H9 (cell line): ENCODE measurements around the gene FGFR4. TPM values are rescaled to one million over a fixed set of nuclear protein-coding genes. Genes with fewer than 3 reads are reported as not detected.

Experiments
- DNase-seq: peaks from one replicate; pipeline ENCODE4 v3.0.0-alpha.2; 2017
- H2AFZ ChIP-seq: one replicate; pipeline ENCODE4 v1.6.1; 2013; ENCODE audit warnings: mild to moderate bottlenecking, low read length, control low read depth, moderate library complexity
- H2AK5ac ChIP-seq: 2 replicates; pipeline ENCODE4 v1.6.1; 2013; ENCODE audit warnings: low read length, control low read depth, mixed read lengths; ENCODE audit not compliant: insufficient read length
- H2BK120ac ChIP-seq: one replicate; pipeline ENCODE4 v1.6.1; 2013; ENCODE audit warnings: low read depth, mild to moderate bottlenecking, low read length, control low read depth, inconsistent platforms; ENCODE audit not compliant: poor library complexity, severe bottlenecking
- H2BK12ac ChIP-seq: 2 replicates; pipeline ENCODE4 v1.6.1; 2013; ENCODE audit warnings: low read length, control low read depth, mixed read lengths, low read depth; ENCODE audit not compliant: insufficient read length
- H2BK15ac ChIP-seq: 2 replicates; pipeline ENCODE4 v1.6.1; 2013; ENCODE audit warnings: low read depth, low read length, control low read depth
- H2BK20ac ChIP-seq: one replicate; pipeline ENCODE4 v1.6.1; 2013; ENCODE audit warnings: low read depth, mild to moderate bottlenecking, low read length, control low read depth, inconsistent platforms; ENCODE audit not compliant: poor library complexity, severe bottlenecking
- H2BK5ac ChIP-seq: 2 replicates; pipeline ENCODE4 v1.6.1; 2013; ENCODE audit warnings: low read length, control low read depth, mixed read lengths; ENCODE audit not compliant: insufficient read length
- H3K14ac ChIP-seq: 2 replicates; pipeline ENCODE4 v1.6.1; 2013; ENCODE audit warnings: low read length, control low read depth; ENCODE audit not compliant: insufficient read depth
- H3K18ac ChIP-seq: 2 replicates; pipeline ENCODE4 v1.6.1; 2013; ENCODE audit warnings: low read depth, mild to moderate bottlenecking, mixed read lengths, low read length, control low read depth; ENCODE audit not compliant: insufficient read length
- H3K23ac ChIP-seq: 2 replicates; pipeline ENCODE4 v1.6.1; 2013; ENCODE audit warnings: low read length, control low read depth, mixed read lengths, low read depth; ENCODE audit not compliant: insufficient read length
- H3K23me2 ChIP-seq: 2 replicates; pipeline ENCODE4 v1.6.1; 2013; ENCODE audit warnings: low read depth, mild to moderate bottlenecking, mixed read lengths, low read length, control low read depth; ENCODE audit not compliant: insufficient read length, poor library complexity, severe bottlenecking
- H3K27ac ChIP-seq: 2 replicates; pipeline ENCODE4 v1.5.1; 2013; ENCODE audit warnings: low read length, control low read depth, mixed read lengths, low read depth; ENCODE audit not compliant: insufficient read length
- H3K27me3 ChIP-seq: 2 replicates; pipeline ENCODE4 v1.6.1; 2013; ENCODE audit warnings: low read length, control low read depth, inconsistent platforms; ENCODE audit not compliant: insufficient read depth
- H3K4ac ChIP-seq: 2 replicates; pipeline ENCODE4 v1.6.1; 2013; ENCODE audit warnings: low read depth, mild to moderate bottlenecking, control low read depth, inconsistent platforms, low read length, moderate library complexity
- H3K4me1 ChIP-seq: 2 replicates; pipeline ENCODE4 v1.6.1; 2013; ENCODE audit warnings: low read length, control low read depth, inconsistent platforms; ENCODE audit not compliant: insufficient read depth
- H3K4me2 ChIP-seq: 2 replicates; pipeline ENCODE4 v1.6.1; 2013; ENCODE audit warnings: low read length, control low read depth, mixed read lengths; ENCODE audit not compliant: insufficient read length, insufficient read depth
- H3K56ac ChIP-seq: 2 replicates; pipeline ENCODE4 v1.6.1; 2013; ENCODE audit warnings: low read depth, mild to moderate bottlenecking, mixed read lengths, low read length, control low read depth; ENCODE audit not compliant: insufficient read length
- H3K79me1 ChIP-seq: 2 replicates; pipeline ENCODE4 v1.6.1; 2013; ENCODE audit warnings: low read depth, mild to moderate bottlenecking, moderate library complexity, low read length, control low read depth, inconsistent platforms; ENCODE audit not compliant: insufficient read depth, poor library complexity, severe bottlenecking
- H3K79me2 ChIP-seq: 2 replicates; pipeline ENCODE4 v1.6.1; 2013; ENCODE audit warnings: low read length, control low read depth, inconsistent platforms; ENCODE audit not compliant: insufficient read depth
- H3K9ac ChIP-seq: 2 replicates; pipeline ENCODE4 v1.6.1; 2013; ENCODE audit warnings: low read length, control low read depth, mixed read lengths; ENCODE audit not compliant: insufficient read length; ENCODE audit errors: extremely low read depth
- H3K9me3 ChIP-seq: one replicate; pipeline ENCODE4 v1.6.1; 2013; ENCODE audit warnings: low read depth, low read length, inconsistent platforms; ENCODE audit not compliant: control insufficient read depth
- H3T11ph ChIP-seq: one replicate; pipeline ENCODE4 v1.6.1; 2013; ENCODE audit warnings: mild to moderate bottlenecking, low read length, control low read depth, inconsistent platforms
- H4K20me1 ChIP-seq: one replicate; pipeline ENCODE4 v1.6.1; 2013; ENCODE audit not compliant: control insufficient read depth, insufficient read length, insufficient read depth
- H4K5ac ChIP-seq: 2 replicates; pipeline ENCODE4 v1.6.1; 2013; ENCODE audit warnings: low read depth, mild to moderate bottlenecking, mixed read lengths, low read length, control low read depth; ENCODE audit not compliant: insufficient read length
- H4K8ac ChIP-seq: replicated peaks from 2 replicates; pipeline ENCODE4 v1.6.1; 2013; ENCODE audit warnings: low read length, control low read depth, mixed read lengths, low read depth; ENCODE audit not compliant: insufficient read length
- H4K91ac ChIP-seq: 2 replicates; pipeline ENCODE4 v1.6.1; 2013; ENCODE audit warnings: low read depth, mild to moderate bottlenecking, moderate library complexity, mixed read lengths, low read length, control low read depth; ENCODE audit not compliant: insufficient read length
- H3K27ac Mint-ChIP-seq, 3 experiments: 2 replicates in 2 of 3; 3 replicates in 1 of 3; pipeline ENCODE4 v1.8.0; 2020 to 2021; ENCODE audit warnings: mixed read lengths in 3 of 3, mild to moderate bottlenecking in 1 of 3, moderate library complexity in 1 of 3
- H3K27me3 Mint-ChIP-seq: 2 replicates; pipeline ENCODE4 v1.8.0; 2021; ENCODE audit warnings: low read depth, mild to moderate bottlenecking, moderate library complexity, mixed read lengths
- H3K36me3 Mint-ChIP-seq, 3 experiments: 2 replicates in 2 of 3; 3 replicates in 1 of 3; pipeline ENCODE4 v1.8.0; 2020 to 2021; ENCODE audit warnings: low read depth in 3 of 3, mixed read lengths in 3 of 3; ENCODE audit not compliant: insufficient read depth in 1 of 3
- H3K4me1 Mint-ChIP-seq, 2 experiments: 2 replicates each; pipeline ENCODE4 v1.8.0; 2020; ENCODE audit warnings: mixed read lengths in 2 of 2
- H3K4me3 Mint-ChIP-seq, 2 experiments: 2 replicates in 1 of 2; 3 replicates in 1 of 2; pipeline ENCODE4 v1.8.0; 2020 to 2021; ENCODE audit warnings: mild to moderate bottlenecking in 2 of 2, mixed read lengths in 2 of 2, moderate library complexity in 1 of 2
- H3K9me3 Mint-ChIP-seq, 2 experiments: 2 replicates in 1 of 2; 3 replicates in 1 of 2; pipeline ENCODE4 v1.8.0; 2020; ENCODE audit warnings: mild to moderate bottlenecking in 2 of 2, mixed read lengths in 2 of 2, moderate library complexity in 1 of 2
- WGBS: extraction: QIAGEN DNeasy Blood & Tissue Kit; methylation state at CpG from one replicate; pipeline ENCODE4 v1.1.7; 2013; ENCODE audit warnings: missing lambda C conversion rate, low lambda C conversion rate, mixed read lengths; ENCODE audit not compliant: insufficient read length; ENCODE audit errors: extremely low coverage; 5-methylcytosine and 5-hydroxymethylcytosine counted together
- total RNA-seq: library from RNA; stranded (reverse); gene quantifications from 2 replicates; pipeline ENCODE4 v1.2.1, GENCODE V29; 2021
- TF ChIP-seq, protein P1 (sequence below): fragments of 200-600 bp; sonication (generic); conservative IDR thresholded peaks from 3 replicates; pipeline ENCODE4 v1.8.0; 2021; ENCODE audit warnings: antibody characterized with exemption, mild to moderate bottlenecking

Gene FGFR4
- total RNA-seq, 1 experiment from 2014 or later, result 52.8 TPM

DNA sequence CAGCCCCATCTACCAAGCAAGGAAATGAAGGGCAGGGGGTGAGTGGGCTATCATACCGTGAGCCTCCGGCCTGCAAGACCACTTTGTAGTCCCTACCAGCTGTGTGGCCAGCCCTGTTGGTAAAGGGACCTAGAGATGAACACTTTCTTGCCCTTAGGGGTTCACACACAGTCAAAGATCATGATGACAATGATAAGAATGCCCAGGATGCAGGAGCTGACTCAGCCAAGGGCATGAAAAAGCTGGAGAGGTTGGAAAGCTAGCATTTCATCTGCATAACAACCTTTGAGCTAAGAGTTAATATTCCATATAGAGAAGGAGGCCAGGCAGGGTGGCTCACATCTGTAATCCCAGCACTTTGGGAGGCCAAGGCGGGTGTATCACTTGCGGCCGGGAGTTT is 19.2 kb upstream of the FGFR4 start:
- Histone ChIP-seq H3K4me2 (no peak overlapping the region), H4K91ac (no peak overlapping the region), H2BK5ac (no peak overlapping the region), H4K5ac (no peak overlapping the region), H2BK15ac (no peak overlapping the region), H2BK20ac (no peak overlapping the region), H3K56ac (no peak overlapping the region), H3K9me3 (no peaks in the 10 kb centered on the region), H4K20me1 (no peaks in the 10 kb centered on the region), H2AFZ (no peak overlapping the region), H3T11ph (no peak overlapping the region), H3K18ac (no peak overlapping the region), H4K8ac (no peak overlapping the region), H3K79me2 (no peaks in the 10 kb centered on the region), H2BK120ac (no peak overlapping the region), H2BK12ac (no peak overlapping the region), H3K4me1 (no peaks in the 10 kb centered on the region), H3K14ac (no peak overlapping the region), H3K79me1 (no peaks in the 10 kb centered on the region), H3K27me3 (no peaks in the 10 kb centered on the region), H3K27ac (no peak overlapping the region), H3K23me2 (no peaks in the 10 kb centered on the region), H3K9ac (no peak overlapping the region), H2AK5ac (no peak overlapping the region), H3K23ac (no peak overlapping the region), H3K4ac (no peak overlapping the region)
- Mint-ChIP-seq H3K9me3 (no peaks in the 10 kb centered on the region), H3K27ac (no peak overlapping the region), H3K36me3 (peaks cover 7 to 27% (median 11%) of the 10 kb centered on the region in 3 experiments; a peak in 6 of 7 replicates), H3K27me3 (no peaks in the 10 kb centered on the region), H3K4me3 (no peak overlapping the region), H3K4me1 (peaks cover 4 to 9% of the 10 kb centered on the region in 2 experiments)
- no peak for DNase-seq
- WGBS, result no CpG with 5 or more reads among the region's 5 CpGs
- TF ChIP-seq, protein P1, sequence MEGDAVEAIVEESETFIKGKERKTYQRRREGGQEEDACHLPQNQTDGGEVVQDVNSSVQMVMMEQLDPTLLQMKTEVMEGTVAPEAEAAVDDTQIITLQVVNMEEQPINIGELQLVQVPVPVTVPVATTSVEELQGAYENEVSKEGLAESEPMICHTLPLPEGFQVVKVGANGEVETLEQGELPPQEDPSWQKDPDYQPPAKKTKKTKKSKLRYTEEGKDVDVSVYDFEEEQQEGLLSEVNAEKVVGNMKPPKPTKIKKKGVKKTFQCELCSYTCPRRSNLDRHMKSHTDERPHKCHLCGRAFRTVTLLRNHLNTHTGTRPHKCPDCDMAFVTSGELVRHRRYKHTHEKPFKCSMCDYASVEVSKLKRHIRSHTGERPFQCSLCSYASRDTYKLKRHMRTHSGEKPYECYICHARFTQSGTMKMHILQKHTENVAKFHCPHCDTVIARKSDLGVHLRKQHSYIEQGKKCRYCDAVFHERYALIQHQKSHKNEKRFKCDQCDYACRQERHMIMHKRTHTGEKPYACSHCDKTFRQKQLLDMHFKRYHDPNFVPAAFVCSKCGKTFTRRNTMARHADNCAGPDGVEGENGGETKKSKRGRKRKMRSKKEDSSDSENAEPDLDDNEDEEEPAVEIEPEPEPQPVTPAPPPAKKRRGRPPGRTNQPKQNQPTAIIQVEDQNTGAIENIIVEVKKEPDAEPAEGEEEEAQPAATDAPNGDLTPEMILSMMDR, result no peak
